ENCODE measurements around the gene TRIM2.

GRCh38 chr4:153241970-153242838, 38.0 kb downstream of the TRIM2 start:
- TF ChIP-seq CTCF (conservative IDR thresholded peaks at IDR 0.05; ENCODE audit: low read length) (no peak), EZH2phosphoT487 (IDR thresholded peaks at IDR 0.05; ENCODE audit: borderline replicate concordance, low read depth, low read length) (no peak)
